ENCODE results near the gene ADAMTS17. TPM values are rescaled to one million over a fixed set of nuclear protein-coding genes. Genes with fewer than 3 reads are reported as not detected.
"Not testable (repeated sequence)": the region's sequence is repeated elsewhere in the genome, so short reads cannot be mapped to it uniquely, and the experiment has no call there.

ADAMTS17 gene
- total and polyA plus RNA-seq, 2 experiments from 2014 or later, result 0.69 to 3.3 TPM

DNA sequence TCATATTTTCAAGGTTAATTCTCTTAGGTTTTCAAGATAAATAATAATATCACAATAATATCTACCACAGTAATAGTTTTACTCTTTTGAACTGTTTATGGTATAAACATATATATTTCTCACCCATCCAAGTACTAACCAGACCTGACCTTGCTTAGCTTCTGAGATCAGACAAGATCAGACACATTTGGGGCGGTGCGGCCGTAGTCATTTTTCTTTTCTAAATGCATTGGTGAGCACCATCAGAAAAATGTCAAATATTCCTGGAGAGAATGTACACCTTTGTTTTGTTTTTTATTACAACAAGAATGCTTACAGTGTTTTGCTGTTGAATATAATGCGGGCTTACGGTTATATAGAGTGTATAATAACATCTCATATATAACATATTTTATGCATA is 267.8 kb downstream of the ADAMTS17 start:
- no peaks in the 10 kb centered on the region for H3K4me1 ChIP-seq (ENCODE audit: low read depth)
- TF ChIP-seq, protein P1, sequence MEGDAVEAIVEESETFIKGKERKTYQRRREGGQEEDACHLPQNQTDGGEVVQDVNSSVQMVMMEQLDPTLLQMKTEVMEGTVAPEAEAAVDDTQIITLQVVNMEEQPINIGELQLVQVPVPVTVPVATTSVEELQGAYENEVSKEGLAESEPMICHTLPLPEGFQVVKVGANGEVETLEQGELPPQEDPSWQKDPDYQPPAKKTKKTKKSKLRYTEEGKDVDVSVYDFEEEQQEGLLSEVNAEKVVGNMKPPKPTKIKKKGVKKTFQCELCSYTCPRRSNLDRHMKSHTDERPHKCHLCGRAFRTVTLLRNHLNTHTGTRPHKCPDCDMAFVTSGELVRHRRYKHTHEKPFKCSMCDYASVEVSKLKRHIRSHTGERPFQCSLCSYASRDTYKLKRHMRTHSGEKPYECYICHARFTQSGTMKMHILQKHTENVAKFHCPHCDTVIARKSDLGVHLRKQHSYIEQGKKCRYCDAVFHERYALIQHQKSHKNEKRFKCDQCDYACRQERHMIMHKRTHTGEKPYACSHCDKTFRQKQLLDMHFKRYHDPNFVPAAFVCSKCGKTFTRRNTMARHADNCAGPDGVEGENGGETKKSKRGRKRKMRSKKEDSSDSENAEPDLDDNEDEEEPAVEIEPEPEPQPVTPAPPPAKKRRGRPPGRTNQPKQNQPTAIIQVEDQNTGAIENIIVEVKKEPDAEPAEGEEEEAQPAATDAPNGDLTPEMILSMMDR (IDR thresholded peaks at IDR 0.05; ENCODE audit: low read depth, low read length), result no peak

DNA sequence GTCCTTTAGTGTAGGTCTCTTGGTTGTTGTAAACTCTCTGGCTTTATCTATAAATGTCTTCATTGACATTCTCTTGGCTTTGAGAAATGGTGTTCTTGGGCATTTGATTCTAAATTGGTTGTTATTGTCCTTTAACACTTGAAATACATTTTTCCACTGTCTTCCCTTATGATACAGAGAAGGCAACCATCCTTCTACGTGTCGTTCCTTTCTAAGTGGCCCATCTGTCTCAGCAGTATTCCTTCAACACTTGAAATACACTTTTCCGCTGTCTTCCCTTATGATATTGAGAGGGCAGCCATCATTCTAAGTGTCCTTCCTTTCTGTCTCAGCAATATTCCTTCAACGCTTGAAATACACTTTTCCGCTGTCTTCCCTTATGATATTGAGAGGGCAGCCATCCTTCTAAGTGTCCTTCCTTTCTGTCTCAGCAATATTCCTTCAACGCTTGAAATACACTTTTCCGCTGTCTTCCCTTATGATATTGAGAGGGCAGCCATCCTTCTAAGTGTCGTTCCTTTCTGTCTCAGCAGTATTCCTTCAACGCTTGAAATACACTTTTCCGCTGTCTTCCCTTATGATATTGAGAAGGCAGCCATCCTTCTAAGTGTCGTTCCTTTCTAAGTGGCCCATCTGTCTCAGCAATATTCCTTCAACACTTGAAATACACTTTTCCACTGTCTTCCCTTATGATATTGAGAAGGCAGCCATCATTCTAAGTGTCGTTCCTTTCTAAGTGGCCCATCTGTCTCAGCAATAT is 275.1 kb downstream of the ADAMTS17 start:
- H3K9me3 ChIP-seq (ENCODE audit: low read depth); H3K36me3 ChIP-seq; H3K27ac ChIP-seq; H3K27me3 ChIP-seq; DNase-seq (ENCODE audit: low read depth in 1 of 2, low spot score in 1 of 2); H3K4me3 ChIP-seq; H3K4me1 ChIP-seq (ENCODE audit: low read depth): not testable (repeated sequence)

More for the DNA sequence above, 267.8 kb downstream of the ADAMTS17 start:
- Histone ChIP-seq H3K4me3 (no peak overlapping the region), H3K9me3 (ENCODE audit: low read depth) (no peaks in the 10 kb centered on the region), H3K36me3 (no peaks in the 10 kb centered on the region), H3K27me3 (no peaks in the 10 kb centered on the region), H3K27ac (no peak overlapping the region)
- DNase-seq (ENCODE audit: low read depth in 1 of 2, low spot score in 1 of 2), result no peak

DNA sequence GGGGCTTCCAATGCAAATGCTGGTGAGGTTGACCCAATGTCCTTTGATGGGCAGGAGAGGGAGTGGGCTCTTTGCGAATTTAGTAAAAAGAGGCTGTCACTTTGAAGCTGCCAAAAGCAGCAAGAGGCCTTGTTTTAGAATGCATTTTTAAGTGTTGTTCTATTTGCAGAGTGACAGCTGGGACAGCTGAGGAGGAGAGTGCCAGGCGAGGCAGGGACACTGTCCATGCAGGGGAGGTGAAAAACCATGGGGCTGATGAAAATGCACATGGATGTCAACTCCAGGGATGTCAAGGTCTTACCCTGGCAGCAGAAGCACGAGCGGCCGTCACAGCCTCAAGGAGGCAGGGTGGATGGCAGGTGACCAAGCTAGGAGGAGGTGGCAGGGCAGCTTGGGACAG is 279.8 kb downstream of the ADAMTS17 start:
- no peak for DNase-seq (ENCODE audit: low read depth in 1 of 2, low spot score in 1 of 2)
- Histone ChIP-seq H3K4me1 (ENCODE audit: low read depth) (no peaks in the 10 kb centered on the region), H3K27me3 (no peaks in the 10 kb centered on the region), H3K27ac (no peak overlapping the region), H3K4me3 (no peak overlapping the region), H3K36me3 (no peaks in the 10 kb centered on the region), H3K9me3 (ENCODE audit: low read depth) (no peaks in the 10 kb centered on the region)
- TF ChIP-seq, protein P1 (IDR thresholded peaks at IDR 0.05; ENCODE audit: low read depth, low read length), result no peak

DNA sequence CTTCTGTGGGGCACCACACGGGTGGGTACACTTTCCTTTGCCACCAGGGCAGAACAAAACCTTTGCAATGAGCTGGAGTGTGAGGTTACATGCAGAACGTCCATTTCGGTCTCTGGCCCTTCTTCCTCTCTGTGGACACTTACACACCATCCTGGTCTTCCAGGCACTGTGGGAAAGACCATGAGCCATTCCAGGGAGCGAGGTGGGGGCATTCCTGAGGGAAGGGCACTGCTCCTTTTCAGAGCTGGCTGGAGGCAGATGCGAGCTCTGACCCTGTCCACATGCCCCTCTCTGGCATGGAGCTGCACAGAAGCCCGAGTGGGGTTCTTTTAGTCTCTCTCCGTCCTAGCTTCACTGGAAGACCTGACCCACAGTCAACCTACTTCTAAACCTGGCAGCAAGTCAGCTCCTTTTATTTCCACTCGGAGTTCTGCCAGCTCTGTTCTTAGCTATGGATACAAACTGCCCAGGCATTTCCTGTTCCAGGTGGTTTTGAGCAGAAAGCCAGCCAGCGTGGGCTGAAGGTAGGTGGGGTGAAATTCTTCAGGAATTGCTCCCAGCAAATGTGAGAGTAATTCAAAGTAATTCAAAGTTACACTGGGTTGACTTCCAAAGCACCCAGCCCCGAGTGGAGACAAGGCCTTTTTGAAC is 281.4 kb downstream of the ADAMTS17 start:
- peak in 1 of 2 donors; percentile 75 for DNase-seq (ENCODE audit: low read depth in 1 of 2, low spot score in 1 of 2)
- H3K36me3 ChIP-seq, result no peaks in the 10 kb centered on the region
- TF ChIP-seq, protein P1 (IDR thresholded peaks at IDR 0.05; ENCODE audit: low read depth, low read length), result no peak
- H3K9me3 ChIP-seq (ENCODE audit: low read depth), result no peaks in the 10 kb centered on the region
- no peak overlapping the region for H3K4me3 ChIP-seq
- no peaks in the 10 kb centered on the region for H3K4me1 ChIP-seq (ENCODE audit: low read depth)
- no peaks in the 10 kb centered on the region for H3K27me3 ChIP-seq
- H3K27ac ChIP-seq, result no peak overlapping the region

DNA sequence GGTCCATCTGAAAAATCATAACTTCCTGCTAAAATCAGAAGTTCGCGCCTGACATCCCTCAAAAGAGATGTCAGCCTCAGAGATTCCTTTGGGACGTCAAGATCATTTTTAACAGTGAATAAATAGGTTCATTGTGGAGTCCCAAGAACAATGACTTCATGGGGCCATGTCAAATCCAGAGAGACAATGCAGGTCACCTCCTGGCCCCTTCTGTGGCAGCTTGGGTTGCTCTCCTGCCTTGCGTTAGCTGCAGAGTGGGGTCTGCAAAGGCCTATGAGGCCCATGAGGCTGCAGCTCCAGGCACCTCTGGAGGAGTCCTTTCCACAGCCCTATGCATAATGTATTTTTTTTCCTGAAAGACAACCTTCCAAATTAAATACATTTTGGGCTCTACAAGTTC is 282.3 kb downstream of the ADAMTS17 start:
- H3K36me3 ChIP-seq, result no peaks in the 10 kb centered on the region
- H3K4me1 ChIP-seq (ENCODE audit: low read depth), result no peaks in the 10 kb centered on the region
- no peak overlapping the region for H3K4me3 ChIP-seq
- no peaks in the 10 kb centered on the region for H3K27me3 ChIP-seq
- H3K27ac ChIP-seq, result no peak overlapping the region
- TF ChIP-seq, protein P1 (IDR thresholded peaks at IDR 0.05; ENCODE audit: low read depth, low read length), result no peak
- H3K9me3 ChIP-seq (ENCODE audit: low read depth), result no peaks in the 10 kb centered on the region
- DNase-seq (ENCODE audit: low read depth in 1 of 2, low spot score in 1 of 2), result no peak

DNA sequence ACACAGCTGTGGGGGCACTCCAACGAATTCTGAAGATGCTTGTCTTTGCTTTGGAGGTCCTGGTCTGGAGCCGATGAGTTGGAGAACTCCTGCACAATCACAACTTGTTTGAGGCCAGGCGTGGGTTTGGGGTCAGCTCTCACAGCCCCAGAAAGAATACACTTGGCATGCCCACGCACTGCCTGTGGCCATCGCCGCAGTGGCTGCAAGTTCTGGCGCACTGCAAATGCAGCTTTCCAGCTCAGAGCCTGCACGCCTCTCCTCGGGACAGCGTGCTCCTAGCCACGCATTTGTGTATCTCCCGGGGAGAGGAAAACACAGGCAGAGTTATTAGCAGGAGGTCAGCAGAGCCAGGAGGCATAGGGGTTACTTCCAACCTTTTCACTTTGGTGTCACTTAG is 282.7 kb downstream of the ADAMTS17 start:
- Histone ChIP-seq H3K9me3 (ENCODE audit: low read depth) (no peaks in the 10 kb centered on the region), H3K4me1 (ENCODE audit: low read depth) (no peaks in the 10 kb centered on the region), H3K27me3 (no peaks in the 10 kb centered on the region), H3K27ac (no peak overlapping the region), H3K4me3 (no peak overlapping the region), H3K36me3 (no peaks in the 10 kb centered on the region)
- TF ChIP-seq, protein P1 (IDR thresholded peaks at IDR 0.05; ENCODE audit: low read depth, low read length), result no peak
- no peak for DNase-seq (ENCODE audit: low read depth in 1 of 2, low spot score in 1 of 2)
